ENCODE results near the gene TOX2. TPM values are rescaled to one million over a fixed set of nuclear protein-coding genes. Genes with fewer than 3 reads are reported as not detected.
A peak's percentile ranks its signal among the peaks of the same experiment; 100 is the strongest.

The TOX2 gene
- total and polyA plus RNA-seq, 2 of the 8 experiments (the other 6 are each of a cell fraction or from before 2014, with no cell fraction given), result 1.8 to 3.4 TPM

DNA sequence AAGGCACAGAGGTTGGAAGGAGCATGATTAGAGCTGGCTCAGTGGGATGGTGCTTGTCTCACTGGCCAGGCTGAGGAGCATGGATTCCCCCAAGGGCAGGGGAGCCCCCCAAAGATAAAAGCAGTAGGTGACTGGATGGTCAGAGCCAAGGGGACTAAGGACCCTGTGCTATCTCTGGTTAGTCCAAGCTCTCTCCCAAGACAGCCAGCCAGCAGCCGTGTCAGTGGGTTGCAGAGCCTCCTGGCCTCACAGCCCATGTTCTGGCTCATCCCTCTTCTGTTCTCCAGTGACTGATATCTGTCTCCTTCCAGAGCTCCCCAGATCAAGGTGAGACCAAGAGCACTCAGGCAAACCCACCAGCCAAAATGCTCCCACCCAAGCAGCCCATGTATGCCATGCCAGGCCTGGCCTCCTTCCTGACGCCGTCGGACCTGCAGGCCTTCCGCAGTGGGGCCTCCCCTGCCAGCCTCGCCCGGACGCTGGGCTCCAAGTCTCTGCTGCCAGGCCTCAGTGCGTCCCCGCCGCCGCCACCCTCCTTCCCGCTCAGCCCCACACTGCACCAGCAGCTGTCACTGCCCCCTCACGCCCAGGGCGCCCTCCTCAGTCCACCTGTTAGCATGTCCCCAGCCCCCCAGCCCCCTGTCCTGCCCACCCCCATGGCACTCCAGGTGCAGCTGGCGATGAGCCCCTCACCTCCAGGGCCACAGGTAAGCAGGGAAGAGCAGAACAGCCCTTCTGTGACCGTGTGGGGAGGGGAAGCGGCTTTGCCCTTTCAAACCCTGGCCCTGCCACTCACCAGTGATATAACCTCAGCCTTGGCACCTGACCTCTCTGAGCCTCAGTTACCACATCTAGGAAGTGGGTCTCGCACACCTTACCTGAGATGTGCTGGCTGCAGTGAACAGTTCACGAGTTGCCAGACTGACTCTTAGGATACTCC lies 151.0 kb downstream of the TOX2 start:
- H3K4me1 ChIP-seq (replicated peaks in 1 of 4; ENCODE audit: control insufficient read depth in 3 of 4, insufficient read depth in 4 of 4, low read length in 3 of 4), result peaks cover 0 to 4% (median 1%) of the 10 kb centered on the region in 4 experiments; a peak in 3 of 7 replicates
- no peak overlapping the region for H3K56ac ChIP-seq (replicated peaks; ENCODE audit: insufficient read length, low read depth, low read length)
- peak overlapping the region; percentile 38; the same call in 1 of the 2 replicates for H4K8ac ChIP-seq (ENCODE audit: extremely low read depth, insufficient read depth, low read length)
- H2BK12ac ChIP-seq (ENCODE audit: low read depth, low read length), result no peak overlapping the region
- no peak overlapping the region for H2AK5ac ChIP-seq (ENCODE audit: low read depth, low read length)
- H4K20me1 ChIP-seq (replicated peaks in 1 of 2; ENCODE audit: control insufficient read depth in 1 of 2, insufficient read depth in 2 of 2, low read length in 2 of 2), result no peaks in the 10 kb centered on the region
- H3K23me2 ChIP-seq (ENCODE audit: low read depth, low read length), result no peaks in the 10 kb centered on the region
- no peak for FAIRE-seq
- no peak overlapping the region for H2AFZ ChIP-seq (ENCODE audit: low read length)
- no peak overlapping the region for H2BK15ac ChIP-seq (ENCODE audit: low read length)
- no peaks in the 10 kb centered on the region for H3K9me3 ChIP-seq (ENCODE audit: insufficient read depth in 2 of 2, low read depth in 1 of 2, low read length in 1 of 2)
- ChIA-PET CTCF (ENCODE audit: partially characterized antibody) (interaction anchor here (1.3 kb wide), 1 partner anchor 10 kb away, joined by 3 read pairs; no protein-coding TSS in a partner anchor), POLR2A (ENCODE audit: partially characterized antibody) (no interaction called here)
- no peak overlapping the region for H3K4ac ChIP-seq (replicated peaks; ENCODE audit: insufficient read length, low read depth, low read length)
- TF ChIP-seq TEAD4 (IDR thresholded peaks at IDR 0.05; ENCODE audit: low read depth, low read length) (no peak), RFX5 (IDR thresholded peaks at IDR 0.05; ENCODE audit: borderline replicate concordance, low read depth, low read length) (no peak), RNF2 (IDR thresholded peaks at IDR 0.05; ENCODE audit: borderline replicate concordance, low read depth, low read length, missing control alignments, poor library complexity, severe bottlenecking) (no peak)
- H3K27ac ChIP-seq (ENCODE audit: low read depth, low read length), result no peak overlapping the region
- no peak overlapping the region for H2BK5ac ChIP-seq (ENCODE audit: low read depth, low read length)
- no peak overlapping the region for H2BK20ac ChIP-seq (ENCODE audit: low read length)
- H3K23ac ChIP-seq (ENCODE audit: insufficient read length), result no peak overlapping the region
- H4K91ac ChIP-seq (replicated peaks; ENCODE audit: insufficient read length, low read length), result no peak overlapping the region
- no peak overlapping the region for H3K4me3 ChIP-seq (ENCODE audit: extremely low read depth in 1 of 4, insufficient read depth in 2 of 4, low read depth in 3 of 4, low read length in 4 of 4)
- H2BK120ac ChIP-seq (replicated peaks; ENCODE audit: low read depth, low read length), result no peak overlapping the region
- H3K36me3 ChIP-seq (ENCODE audit: control insufficient read depth in 2 of 4, insufficient read depth in 4 of 4, low read length in 3 of 4), result no peaks in the 10 kb centered on the region
- no peaks in the 10 kb centered on the region for H3K79me1 ChIP-seq (ENCODE audit: low read depth, low read length)
- no peak overlapping the region for H3K9ac ChIP-seq (replicated peaks in 1 of 4; ENCODE audit: extremely low read depth in 1 of 4, low read depth in 3 of 4, low read length in 3 of 4)
- H3K79me2 ChIP-seq (ENCODE audit: control insufficient read depth in 1 of 2, insufficient read depth in 2 of 2, low read length in 2 of 2), result no peaks in the 10 kb centered on the region
- H3K18ac ChIP-seq (ENCODE audit: extremely low read depth, low read length), result no peak overlapping the region
- WGBS, 2 experiments (ENCODE audit: extremely low coverage in 1 of 2, insufficient coverage in 1 of 2, insufficient read length in 1 of 2, insufficient replicate concordance in 2 of 2, low coverage in 1 of 2, low lambda C conversion rate in 2 of 2, missing lambda C conversion rate in 1 of 2), result 88% methylated on average over 6 of the region's 20 CpGs; no CpG with 5 or more reads in 1 of the 2 experiments
- no peaks in the 10 kb centered on the region; a peak in 1 of 7 replicates for H3K27me3 ChIP-seq (replicated peaks in 1 of 4; ENCODE audit: control insufficient read depth in 3 of 4, extremely low read depth in 1 of 4, insufficient read depth in 3 of 4, low read length in 3 of 4)
- H3K14ac ChIP-seq (ENCODE audit: insufficient read length), result no peak overlapping the region
- no peak overlapping the region for H3K4me2 ChIP-seq (ENCODE audit: insufficient read depth in 1 of 2, low read depth in 2 of 2, low read length in 2 of 2)
- no peak overlapping the region for H4K5ac ChIP-seq (ENCODE audit: insufficient read length, low read depth, low read length)
- peak in 1 of 2 experiments; percentile 30 for DNase-seq (ENCODE audit: low read depth in 1 of 2, low spot score in 2 of 2)

Data from H1 (cell line).